MCF 10A (cell line): Measurements from ENCODE around the gene ATG4D. TPM values are rescaled to one million over a fixed set of nuclear protein-coding genes. Genes with fewer than 3 reads are reported as not detected.
"Not testable (repeated sequence)": the region's sequence is repeated elsewhere in the genome, so short reads cannot be mapped to it uniquely, and the experiment has no call there.

ENCODE experiments used
- BruUV-seq: library from RNA; stranded (reverse); fragments of 400-500 nt; replicated peaks from 2 replicates; lab custom pipeline; 2021; lab: Mats Ljungman, UMichigan
- CTCF ChIA-PET: fragments of 300-600 bp; sonication (Branson Sonifier 250); formaldehyde crosslinking; extraction: SDS; loops from one replicate; lab custom pipeline; 2021; ENCODE audit warnings: antibody characterized with exemption, inconsistent platforms; lab: Yijun Ruan, JAX
- POLR2A ChIA-PET: fragments of 300-600, 350-650 bp; sonication (Branson Sonifier 250); formaldehyde crosslinking; extraction: SDS; loops from one replicate; lab custom pipeline; 2020; ENCODE audit warnings: antibody characterized with exemption, inconsistent platforms; lab: Yijun Ruan, JAX
- DNase-seq: peaks from one replicate; pipeline ENCODE4 v3.0.0-alpha.2; 2018; ENCODE audit not compliant: unreplicated experiment
- H3K27ac Mint-ChIP-seq: one replicate; pipeline ENCODE4 v1.8.0; 2022; ENCODE audit warnings: mild to moderate bottlenecking, low read depth, mixed read lengths; ENCODE audit not compliant: unreplicated experiment
- H3K27me3 Mint-ChIP-seq: one replicate; pipeline ENCODE4 v1.8.0; 2022; ENCODE audit warnings: mixed read lengths; ENCODE audit not compliant: insufficient read depth, unreplicated experiment
- H3K36me3 Mint-ChIP-seq: one replicate; pipeline ENCODE4 v1.8.0; 2022; ENCODE audit warnings: mild to moderate bottlenecking, moderate library complexity, mixed read lengths; ENCODE audit not compliant: insufficient read depth, unreplicated experiment
- H3K4me1 Mint-ChIP-seq: one replicate; pipeline ENCODE4 v1.8.0; 2022; ENCODE audit warnings: mixed read lengths; ENCODE audit not compliant: insufficient read depth, unreplicated experiment
- H3K4me3 Mint-ChIP-seq: one replicate; pipeline ENCODE4 v1.8.0; 2022; ENCODE audit warnings: mild to moderate bottlenecking, moderate library complexity, mixed read lengths; ENCODE audit not compliant: unreplicated experiment
- H3K9me3 Mint-ChIP-seq: one replicate; pipeline ENCODE4 v1.8.0; 2022; ENCODE audit warnings: mixed read lengths; ENCODE audit not compliant: unreplicated experiment
- CTCF ChIP-seq: fragments of 200-600 bp; IDR thresholded peaks from one replicate; pipeline ENCODE4 v1.8.0; 2022; ENCODE audit warnings: antibody characterized with exemption, mild to moderate bottlenecking; ENCODE audit not compliant: unreplicated experiment
- intact Hi-C: fragments of 100-400 bp; cut with micrococcal nuclease; formaldehyde crosslinking; loops from 2 replicates; pipeline ENCODE4 v1.14.1; 2022
- total RNA-seq: library from RNA; stranded (reverse); gene quantifications from 2 replicates; pipeline ENCODE4 v1.2.3, GENCODE V29; 2022

Gene ATG4D
- total RNA-seq, 1 experiment from 2014 or later = 22.6 TPM

GRCh38 chr19:10549733-10550132 is 6.0 kb downstream of the ATG4D start:
- Mint-ChIP-seq H3K27ac (no peak overlapping the region), H3K27me3 (no peaks in the 10 kb centered on the region), H3K4me1 (peaks cover 6% of the 10 kb centered on the region), H3K4me3 (no peak overlapping the region), H3K36me3 (peaks cover 84% of the 10 kb centered on the region), H3K9me3 (no peaks in the 10 kb centered on the region)
- BruUV-seq = no TSS peak
- no peak for DNase-seq
- POLR2A ChIA-PET = no interaction called here
- CTCF ChIA-PET = no interaction called here
- intact Hi-C loops = no loop called here
- no peak for TF ChIP-seq CTCF

- Mint-ChIP-seq H3K4me3 (no peak overlapping the region), H3K9me3 (no peaks in the 10 kb centered on the region), H3K27me3 (no peaks in the 10 kb centered on the region), H3K4me1 (no peaks in the 10 kb centered on the region), H3K27ac (no peak overlapping the region), H3K36me3 (peaks cover 85% of the 10 kb centered on the region)
- ChIA-PET CTCF (interaction anchor here (0.5 kb wide), 1 partner anchor 47 kb away, joined by 3 read pairs; no protein-coding TSS in a partner anchor), POLR2A (no interaction called here)
- no peak for TF ChIP-seq CTCF
- no peak for DNase-seq
- BruUV-seq = no TSS peak
- intact Hi-C loops = no loop called here
These were observed 6.6 kb downstream of the ATG4D start for GRCh38 chr19:10550336-10550735.

- peaks cover 85% of the 10 kb centered on the region for H3K36me3 Mint-ChIP-seq
- H3K9me3 Mint-ChIP-seq, H3K27me3 Mint-ChIP-seq, DNase-seq, H3K4me3 Mint-ChIP-seq, H3K27ac Mint-ChIP-seq, BruUV-seq, H3K4me1 Mint-ChIP-seq: not testable (repeated sequence)
- CTCF ChIA-PET = interaction anchor here (0.5 to 2.9 kb wide), 6 partner anchors 8 to 114 kb away, joined by 3 to 16 read pairs (median 4); no protein-coding TSS in a partner anchor
- POLR2A ChIA-PET = interaction anchor here (1.0 kb wide), 1 partner anchor 14 kb away, joined by 3 read pairs; no protein-coding TSS in a partner anchor
- intact Hi-C loops = loop anchor here (1.0 kb wide), 1 partner anchor 46 kb away; no protein-coding TSS in a partner anchor
These were observed 7.3 kb downstream of the ATG4D start for GRCh38 chr19:10551006-10551405.

GRCh38 chr19:10551698-10552301 is 8.1 kb downstream of the ATG4D start:
- H3K27me3 Mint-ChIP-seq = no peaks in the 10 kb centered on the region
- DNase-seq = peak; percentile 72
- intact Hi-C loops = loop anchor here (1.0 kb wide), 1 partner anchor 46 kb away; no protein-coding TSS in a partner anchor
- TF ChIP-seq CTCF = peak; percentile 27
- ChIA-PET CTCF (interaction anchor here (0.6 to 2.9 kb wide), 14 partner anchors 9 to 113 kb away, joined by 3 to 16 read pairs (median 4); no protein-coding TSS in a partner anchor), POLR2A (interaction anchor here (0.6 to 1.1 kb wide), 3 partner anchors 10 to 48 kb away, joined by 3 read pairs; no protein-coding TSS in a partner anchor)
- no peaks in the 10 kb centered on the region for H3K4me1 Mint-ChIP-seq
- no TSS peak for BruUV-seq
- no peaks in the 10 kb centered on the region for H3K9me3 Mint-ChIP-seq
- H3K36me3 Mint-ChIP-seq = peaks cover 89% of the 10 kb centered on the region
- no peak overlapping the region for H3K4me3 Mint-ChIP-seq
- no peak overlapping the region for H3K27ac Mint-ChIP-seq
